NCI-H82 (cell line): ENCODE measurements around the gene CCDC38.

Source experiments
- DNase-seq: peaks from one replicate; lab custom pipeline; 2025; lab: John Stamatoyannopoulos, UW

The CCDC38 gene

GRCh38 chr12:95960241-95960640 is 17.8 kb upstream of the CCDC38 start:
- DNase-seq = no peak

DNA sequence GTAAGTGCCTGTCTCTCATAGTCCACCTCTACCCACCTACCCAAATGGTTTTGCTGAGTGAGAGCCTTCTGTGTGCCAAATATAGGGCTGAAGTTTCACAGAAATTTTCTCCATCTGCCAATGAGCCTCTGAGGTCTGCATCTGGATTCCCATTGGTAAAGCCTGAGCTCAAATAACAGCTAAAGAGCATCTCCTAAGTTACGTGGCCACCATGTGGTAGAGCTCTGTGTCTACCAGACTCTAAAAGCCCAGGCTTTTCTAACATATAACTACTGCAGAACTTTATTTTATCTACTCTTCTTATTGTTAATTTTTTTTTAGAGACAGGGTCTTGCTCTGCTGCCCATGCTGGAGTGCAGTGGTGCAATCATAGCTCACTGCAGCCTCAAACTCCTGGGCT is 16.7 kb upstream of the CCDC38 start:
- peak; percentile 39 for DNase-seq

GRCh38 chr12:95956557-95957145 is 14.2 kb upstream of the CCDC38 start:
- no peak for DNase-seq

DNA sequence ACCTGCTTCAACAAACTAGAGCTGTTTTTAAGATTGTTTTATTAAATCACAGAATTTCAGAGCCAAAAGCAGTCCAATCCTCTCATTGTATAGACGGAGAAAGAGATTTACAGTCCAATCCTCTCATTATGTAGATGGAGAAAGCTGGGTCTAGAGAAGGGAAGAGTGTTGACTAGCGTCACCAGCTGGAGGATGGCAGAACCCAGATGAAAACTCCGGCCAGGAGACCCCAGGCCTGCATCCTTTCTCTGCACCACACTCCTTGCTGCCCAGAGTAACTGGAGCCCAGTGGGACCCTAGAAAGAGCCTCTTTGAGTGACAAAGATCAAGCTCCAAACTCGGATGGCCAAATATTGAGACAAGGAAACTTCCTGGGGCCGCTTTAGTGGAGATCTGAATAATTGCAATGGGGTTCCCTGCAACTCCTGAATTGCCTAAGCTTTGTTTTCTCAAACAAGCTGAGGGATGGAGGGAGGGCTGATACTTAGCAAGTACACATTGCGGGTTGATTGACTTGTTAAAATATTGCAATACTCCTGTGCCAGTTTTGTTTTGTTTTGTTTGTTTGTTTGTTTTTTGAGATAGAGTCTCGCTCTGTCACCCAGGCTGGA is 13.2 kb upstream of the CCDC38 start:
- DNase-seq = no peak

GRCh38 chr12:95953000-95953399 is 10.6 kb upstream of the CCDC38 start:
- DNase-seq = no peak

GRCh38 chr12:95951515-95951914 is 9.1 kb upstream of the CCDC38 start:
- no peak for DNase-seq

DNA sequence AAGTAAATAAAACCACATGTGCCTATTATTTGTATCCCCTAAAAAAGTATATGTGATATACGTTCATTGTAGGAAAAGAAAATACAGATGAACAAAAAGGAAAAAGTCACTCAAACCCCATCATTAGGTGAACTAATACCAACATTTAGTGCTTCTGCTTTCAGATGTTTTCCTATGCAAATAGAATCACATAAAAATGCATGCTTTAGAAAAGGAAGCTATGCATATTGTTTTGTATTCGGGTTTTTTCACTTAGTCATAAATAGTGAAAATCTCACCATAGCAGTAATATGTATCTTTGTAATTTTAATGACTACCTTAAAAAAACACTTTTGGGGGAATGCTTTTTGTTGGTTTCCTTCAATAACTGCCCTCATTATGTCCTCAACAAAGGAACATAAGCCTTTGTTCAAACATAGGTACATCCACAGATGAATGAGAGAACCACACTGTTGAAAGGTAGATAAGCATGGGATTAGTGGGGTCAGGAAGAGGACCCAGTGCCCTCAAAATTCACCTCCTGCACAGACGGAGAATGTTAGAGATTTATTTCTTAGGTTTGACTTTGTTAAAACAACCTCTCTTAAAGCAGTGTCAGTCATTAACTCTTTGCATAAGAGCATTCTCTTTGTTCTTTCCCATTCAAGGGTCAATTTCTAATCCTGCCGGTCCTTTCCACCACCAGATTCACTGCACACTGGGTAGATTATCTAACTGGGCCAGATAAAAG is 7.2 kb upstream of the CCDC38 start:
- peak; percentile 53 for DNase-seq

- no peak for DNase-seq
These were observed 1.8 kb upstream of the CCDC38 start for GRCh38 chr12:95944108-95944704.

DNA sequence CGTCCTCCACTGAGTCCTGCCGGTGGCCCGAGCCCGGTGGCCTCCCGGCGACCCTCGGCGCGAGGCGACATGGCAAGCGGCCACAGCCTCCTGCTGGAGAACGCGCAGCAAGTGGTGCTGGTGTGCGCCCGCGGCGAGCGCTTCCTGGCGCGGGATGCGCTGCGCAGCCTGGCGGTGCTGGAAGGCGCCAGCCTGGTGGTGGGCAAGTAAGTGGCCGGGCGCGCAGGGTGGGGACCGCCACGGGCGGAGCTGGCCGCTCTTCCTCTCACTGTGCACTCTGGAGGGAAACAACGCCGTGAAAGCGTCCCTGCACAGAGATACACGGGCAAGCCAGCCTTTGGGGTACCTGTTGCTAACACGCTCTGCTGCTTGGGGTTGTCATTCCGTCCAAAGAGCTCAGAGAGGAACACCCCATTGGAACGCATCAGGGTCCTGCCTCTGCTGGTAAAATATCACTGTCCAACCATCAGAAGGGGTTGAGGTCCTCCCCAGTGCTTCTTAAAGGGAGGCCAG is 972 bp upstream of the CCDC38 start, which contains the start of gene AMDHD1:
TSS of gene AMDHD1 (plus strand) at position 2 of the 513 bp plus-strand sequence. CDS start at position 70, 68 bp downstream.
- DNase-seq = peak; percentile 68

- no peak for DNase-seq
These were observed 302 bp downstream of the CCDC38 start for GRCh38 chr12:95942101-95942523.

DNA sequence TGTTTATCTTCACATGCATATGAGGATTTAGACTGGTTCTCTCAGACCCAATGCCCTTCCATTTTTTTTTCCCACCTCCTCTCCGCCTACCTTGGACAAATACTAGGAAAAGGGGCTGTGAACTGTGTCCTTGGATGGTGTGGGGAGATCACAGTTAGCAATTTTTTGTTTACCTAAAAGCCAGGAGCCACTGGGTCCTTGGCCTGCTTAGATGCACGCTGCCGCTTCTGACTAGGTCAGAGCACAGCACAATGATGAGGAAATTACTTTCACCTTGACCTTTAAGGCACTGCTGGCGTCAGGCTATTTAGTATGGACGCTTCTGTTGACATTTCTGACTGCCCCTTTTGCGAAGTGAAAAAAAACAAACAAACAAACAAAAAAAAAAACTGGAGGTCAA is 1.9 kb downstream of the CCDC38 start:
- no peak for DNase-seq

GRCh38 chr12:95922231-95922630 is 20.2 kb downstream of the CCDC38 start:
- DNase-seq = no peak

DNA sequence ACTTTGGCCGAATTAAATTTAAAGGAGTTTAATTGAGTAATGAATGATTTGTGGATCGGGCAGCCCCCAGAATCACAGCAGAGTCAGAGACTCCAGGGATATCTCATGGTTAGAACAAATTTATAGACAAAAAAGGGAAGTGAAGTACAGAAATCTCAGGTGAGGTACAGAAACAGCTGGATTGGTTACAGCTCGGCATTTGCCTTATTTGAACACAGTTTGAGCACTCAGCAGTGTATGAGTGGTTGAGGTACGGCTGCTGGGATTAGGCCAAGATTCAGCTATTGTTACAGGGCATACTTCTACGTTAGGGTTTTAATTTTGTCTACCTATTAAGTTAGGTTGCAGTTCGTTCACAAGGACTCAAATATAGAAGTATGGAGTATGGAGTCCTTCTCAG is 23.3 kb downstream of the CCDC38 start:
- DNase-seq = no peak

GRCh38 chr12:95918194-95918993 is 24.0 kb downstream of the CCDC38 start:
- DNase-seq = peak; percentile 79

GRCh38 chr12:95909871-95910270 is 32.5 kb downstream of the CCDC38 start:
- DNase-seq = no peak

DNA sequence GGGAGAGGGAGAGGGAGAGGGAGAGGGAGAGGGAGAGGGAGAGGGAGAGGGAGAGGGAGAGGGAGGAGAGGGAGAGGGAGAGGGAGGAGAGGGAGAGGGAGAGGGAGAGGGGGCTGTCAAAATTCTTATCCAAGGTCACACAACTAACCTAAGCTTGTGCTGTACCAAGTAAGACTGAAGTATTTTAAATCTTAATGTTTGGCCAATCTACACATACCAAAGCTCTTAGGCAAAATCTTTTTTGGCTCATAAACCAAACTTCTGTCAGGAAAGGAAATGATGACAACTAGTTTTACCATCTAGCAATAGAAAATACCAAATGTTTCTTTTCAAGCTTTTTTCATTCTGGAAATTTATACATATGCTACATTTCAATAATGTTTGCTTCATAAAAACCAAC is 33.8 kb downstream of the CCDC38 start:
- no peak for DNase-seq

DNA sequence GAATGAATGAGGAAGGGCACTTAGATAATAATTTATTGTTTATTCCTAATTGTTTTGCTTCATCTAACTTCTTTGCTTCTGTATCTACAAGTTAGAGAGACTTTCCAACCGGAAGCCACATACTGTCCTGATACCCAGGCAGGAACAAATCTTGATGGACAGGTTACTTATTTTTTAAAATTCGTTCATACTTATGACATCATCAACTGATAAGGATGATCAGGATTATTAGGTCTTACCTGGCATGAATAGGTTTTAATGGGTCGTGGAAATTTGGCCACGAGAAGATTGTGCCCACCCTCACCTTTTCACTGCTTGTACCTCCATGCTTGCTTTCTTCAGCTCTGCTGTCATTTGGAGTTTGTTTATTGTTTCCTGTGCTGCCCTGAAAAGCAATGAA is 44.3 kb downstream of the CCDC38 start:
- DNase-seq = no peak

GRCh38 chr12:95896846-95897245 is 45.6 kb downstream of the CCDC38 start:
- no peak for DNase-seq

GRCh38 chr12:95890958-95891357 is 51.5 kb downstream of the CCDC38 start:
- DNase-seq = no peak

DNA sequence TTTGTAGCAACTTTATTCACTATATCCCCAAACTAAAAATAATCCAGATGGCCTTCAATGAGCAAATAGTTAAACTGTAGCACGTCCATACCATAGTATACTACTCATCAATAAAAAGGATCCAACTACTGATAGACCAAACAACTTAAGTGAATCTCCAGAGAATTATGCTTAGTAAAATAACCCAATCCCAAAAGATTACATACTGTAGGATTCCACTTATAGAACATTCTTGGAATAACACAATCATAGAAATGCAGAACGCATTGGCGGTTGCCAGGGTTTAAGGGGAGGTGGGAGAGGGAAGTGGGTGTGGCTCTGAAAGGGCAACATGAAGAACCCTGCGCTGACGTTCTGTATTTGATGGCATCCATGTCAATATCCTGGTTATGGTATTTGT is 55.1 kb downstream of the CCDC38 start:
- DNase-seq = no peak

DNA sequence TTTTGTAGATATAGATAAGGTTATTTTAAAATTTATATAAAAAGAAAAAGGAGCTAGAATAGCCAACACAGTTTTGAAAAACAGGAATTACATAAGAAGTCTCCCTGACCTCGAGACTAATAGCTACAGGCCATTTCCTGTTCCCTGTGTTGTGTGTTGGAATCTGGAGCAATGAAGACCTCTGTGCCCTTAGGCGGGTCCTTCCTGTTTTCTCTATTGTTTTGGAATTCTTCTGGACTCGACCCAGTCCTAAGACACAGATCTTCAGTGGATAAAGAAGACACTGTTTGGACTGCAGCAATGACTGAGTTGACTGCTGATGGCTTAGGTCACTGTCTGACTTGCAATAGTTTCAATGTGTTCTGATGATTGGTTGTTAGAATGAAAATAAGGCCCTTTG is 57.4 kb downstream of the CCDC38 start:
- DNase-seq = no peak

DNA sequence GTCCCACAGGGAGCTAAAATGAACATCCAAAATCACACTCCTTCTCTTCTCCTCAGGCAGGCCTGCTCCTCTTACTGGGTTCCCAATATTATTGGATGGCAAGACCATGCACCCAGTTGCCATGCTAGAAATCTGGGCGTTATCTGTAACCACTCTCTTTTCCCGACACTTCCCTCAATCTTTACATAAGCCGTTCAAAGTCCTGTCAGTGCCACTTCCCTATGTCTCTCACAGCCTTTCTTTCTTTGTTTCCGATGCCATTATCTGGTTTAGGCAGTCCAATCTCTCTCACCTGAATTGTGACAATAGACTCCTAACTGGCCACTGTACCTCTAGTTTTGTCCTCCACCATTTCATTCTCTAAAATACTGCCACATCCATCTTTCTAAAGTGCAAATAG is 59.5 kb downstream of the CCDC38 start:
- no peak for DNase-seq
